Gastrocnemius medialis (tissue), 4 donors: Measurements from ENCODE around the gene KRT23. TPM values are rescaled to one million over a fixed set of nuclear protein-coding genes. Genes with fewer than 3 reads are reported as not detected.

Experiments
- ATAC-seq, 2 donors: fragments of 150-250 bp; one replicate each; pipeline ENCODE4 v1.9.1; 2016
- DNase-seq, 2 donors: peaks; one replicate each; pipeline ENCODE4 v3.0.0-alpha.2; 2019
- H3K27ac ChIP-seq, 4 donors: fragments of 200-600 bp; sonication (generic); 1 replicate in 1 of 4; 2 replicates in 3 of 4; pipeline ENCODE4 v1.5.1; 2016 to 2018; ENCODE audit warnings: mild to moderate bottlenecking in 2 of 4, moderate library complexity in 1 of 4
- H3K27me3 ChIP-seq, 3 donors: fragments of 200-600 bp; sonication (generic) in 2 of 3; 1 replicate in 1 of 3; 2 replicates in 2 of 3; pipeline versions ENCODE4 v1.5.1 to v1.6.0; 2016 to 2019; ENCODE audit warnings: mild to moderate bottlenecking in 1 of 3, moderate library complexity in 1 of 3
- H3K36me3 ChIP-seq, 2 donors: fragments of 200-600 bp; sonication (generic) in 1 of 2; one replicate each; pipeline ENCODE4 v1.5.1; 2017 to 2018
- H3K4me1 ChIP-seq, 2 donors: fragments of 200-600 bp; sonication (generic) in 1 of 2; one replicate each; pipeline ENCODE4 v1.5.1; 2016 to 2017; ENCODE audit warnings: mild to moderate bottlenecking in 2 of 2
- H3K4me3 ChIP-seq, 4 donors: fragments of 200-600 bp; sonication (generic) in 3 of 4; 1 replicate in 1 of 4; 2 replicates in 3 of 4; pipeline ENCODE4 v1.5.1; 2016 to 2019; ENCODE audit warnings: mild to moderate bottlenecking in 2 of 4
- H3K9me3 ChIP-seq, 3 donors: fragments of 200-600 bp; sonication (generic) in 2 of 3; 1 replicate in 1 of 3; 2 replicates in 2 of 3; pipeline ENCODE4 v1.5.1; 2016 to 2019
- POLR2A ChIP-seq, 2 donors: fragments of 450-650 bp; IDR thresholded peaks; one replicate each; pipeline ENCODE4 v1.6.1; 2017; ENCODE audit warnings: antibody characterized with exemption in 2 of 2, mild to moderate bottlenecking in 2 of 2, moderate library complexity in 2 of 2
- in situ Hi-C, 4 donors: fragments of 200-750 bp; cut with MboI; loops; one replicate each; pipeline versions ENCODE4 v1.15.0 to v1.8.0; 2017; ENCODE audit warnings: low sequenced_read_pairs in 4 of 4
- intact Hi-C: fragments of 100-400 bp; cut with DNase I; formaldehyde crosslinking; loops from one replicate; pipeline ENCODE4 v1.15.1; 2023; ENCODE audit warnings: low total_unique reads
- total RNA-seq, 4 donors: library from RNA; depleted of rRNA; stranded (reverse); fragments of >200 nt; gene quantifications; one replicate each; pipeline versions ENCODE4 v1.1.0 to v1.2.3, GENCODE V29; 2016
- TF ChIP-seq, protein P1 (sequence below), 5 experiments: fragments of 450-650 bp in 3 of 5; fragments of 200-600 bp in 2 of 5; sonication (generic) in 2 of 5; IDR thresholded peaks in 4 of 5; conservative IDR thresholded peaks in 1 of 5; 1 replicate in 4 of 5; 2 replicates in 1 of 5; pipeline ENCODE4 v1.5.1; 2016 to 2019; ENCODE audit warnings: antibody characterized with exemption in 5 of 5, mild to moderate bottlenecking in 3 of 5, moderate library complexity in 3 of 5

The KRT23 gene
- total RNA-seq, 4 donors from 2014 or later = 0.42 TPM; not detected in 3

DNA sequence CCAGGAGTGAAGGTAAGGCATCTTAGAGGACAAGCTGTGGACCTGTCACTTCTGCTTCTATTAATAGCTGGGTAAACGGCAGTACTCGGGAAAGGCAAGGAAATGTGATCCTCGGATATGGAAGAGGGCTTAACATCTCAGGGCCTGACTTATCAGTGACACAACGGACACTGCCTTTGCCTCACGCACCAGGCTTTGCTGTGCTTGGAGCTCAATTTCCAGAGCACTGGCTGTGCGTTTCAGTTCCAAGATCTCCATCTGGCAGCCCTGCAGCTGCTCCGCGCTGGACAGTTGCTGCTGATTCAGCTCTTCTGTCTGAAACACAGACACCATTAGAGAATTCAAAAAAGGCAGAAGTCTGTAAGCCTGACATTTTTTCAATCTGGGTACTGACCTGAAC lies 43.1 kb upstream of the KRT23 start:
- ATAC-seq (peak; percentile 73 to 95), DNase-seq (peak; percentile 19 to 25)
- TF ChIP-seq, protein P1, sequence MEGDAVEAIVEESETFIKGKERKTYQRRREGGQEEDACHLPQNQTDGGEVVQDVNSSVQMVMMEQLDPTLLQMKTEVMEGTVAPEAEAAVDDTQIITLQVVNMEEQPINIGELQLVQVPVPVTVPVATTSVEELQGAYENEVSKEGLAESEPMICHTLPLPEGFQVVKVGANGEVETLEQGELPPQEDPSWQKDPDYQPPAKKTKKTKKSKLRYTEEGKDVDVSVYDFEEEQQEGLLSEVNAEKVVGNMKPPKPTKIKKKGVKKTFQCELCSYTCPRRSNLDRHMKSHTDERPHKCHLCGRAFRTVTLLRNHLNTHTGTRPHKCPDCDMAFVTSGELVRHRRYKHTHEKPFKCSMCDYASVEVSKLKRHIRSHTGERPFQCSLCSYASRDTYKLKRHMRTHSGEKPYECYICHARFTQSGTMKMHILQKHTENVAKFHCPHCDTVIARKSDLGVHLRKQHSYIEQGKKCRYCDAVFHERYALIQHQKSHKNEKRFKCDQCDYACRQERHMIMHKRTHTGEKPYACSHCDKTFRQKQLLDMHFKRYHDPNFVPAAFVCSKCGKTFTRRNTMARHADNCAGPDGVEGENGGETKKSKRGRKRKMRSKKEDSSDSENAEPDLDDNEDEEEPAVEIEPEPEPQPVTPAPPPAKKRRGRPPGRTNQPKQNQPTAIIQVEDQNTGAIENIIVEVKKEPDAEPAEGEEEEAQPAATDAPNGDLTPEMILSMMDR (IDR thresholded peaks at IDR 0.05 in 4 of 5, conservative IDR thresholded peaks at IDR 0.05 in 1 of 5) = no peak
- TF ChIP-seq POLR2A (IDR thresholded peaks at IDR 0.05) = no peak
- intact Hi-C loops = loop anchor here (2.0 kb wide), 2 partner anchors 28 to 70 kb away; no protein-coding TSS in a partner anchor
- Histone ChIP-seq H3K9me3 (no peaks in the 10 kb centered on the region), H3K27ac (peak overlapping the region in 1 of 4 donors; percentile 58), H3K36me3 (no peaks in the 10 kb centered on the region), H3K27me3 (no peaks in the 10 kb centered on the region), H3K4me1 (peaks cover 0 to 5% of the 10 kb centered on the region in 2 donors), H3K4me3 (no peak overlapping the region)
- in situ Hi-C loops = no loop called here

DNA sequence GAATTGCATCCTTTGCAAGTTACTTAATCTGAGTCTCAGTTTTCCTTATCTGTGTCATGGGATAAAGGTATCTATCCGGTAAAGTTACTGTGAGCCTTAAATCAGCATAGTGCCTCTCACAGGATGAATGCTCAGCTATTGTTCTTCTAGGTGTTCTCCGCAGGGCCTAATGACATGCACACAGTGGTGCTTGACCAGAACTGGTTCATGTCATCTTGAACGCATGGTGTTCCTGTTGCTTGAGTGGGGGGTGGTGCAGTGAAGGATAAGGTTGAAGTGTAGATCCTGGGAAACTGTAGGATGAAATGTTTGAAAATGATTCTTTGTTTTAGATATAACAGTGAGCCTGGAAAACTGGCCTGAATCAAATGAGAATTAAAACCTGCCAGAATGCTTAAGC lies 42.7 kb upstream of the KRT23 start:
- ATAC-seq (no peak), DNase-seq (no peak)
- H3K27ac ChIP-seq = no peak overlapping the region
- H3K4me1 ChIP-seq = peaks cover 0 to 5% of the 10 kb centered on the region in 2 donors
- no peaks in the 10 kb centered on the region for H3K36me3 ChIP-seq
- intact Hi-C loops (loop anchor here (2.0 kb wide), 2 partner anchors 27 to 69 kb away; no protein-coding TSS in a partner anchor), in situ Hi-C loops (no loop called here)
- no peaks in the 10 kb centered on the region for H3K27me3 ChIP-seq
- H3K9me3 ChIP-seq = no peaks in the 10 kb centered on the region
- no peak overlapping the region for H3K4me3 ChIP-seq
- no peak for TF ChIP-seq POLR2A (IDR thresholded peaks at IDR 0.05)
- TF ChIP-seq, protein P1 (IDR thresholded peaks at IDR 0.05 in 4 of 5, conservative IDR thresholded peaks at IDR 0.05 in 1 of 5) = no peak

DNA sequence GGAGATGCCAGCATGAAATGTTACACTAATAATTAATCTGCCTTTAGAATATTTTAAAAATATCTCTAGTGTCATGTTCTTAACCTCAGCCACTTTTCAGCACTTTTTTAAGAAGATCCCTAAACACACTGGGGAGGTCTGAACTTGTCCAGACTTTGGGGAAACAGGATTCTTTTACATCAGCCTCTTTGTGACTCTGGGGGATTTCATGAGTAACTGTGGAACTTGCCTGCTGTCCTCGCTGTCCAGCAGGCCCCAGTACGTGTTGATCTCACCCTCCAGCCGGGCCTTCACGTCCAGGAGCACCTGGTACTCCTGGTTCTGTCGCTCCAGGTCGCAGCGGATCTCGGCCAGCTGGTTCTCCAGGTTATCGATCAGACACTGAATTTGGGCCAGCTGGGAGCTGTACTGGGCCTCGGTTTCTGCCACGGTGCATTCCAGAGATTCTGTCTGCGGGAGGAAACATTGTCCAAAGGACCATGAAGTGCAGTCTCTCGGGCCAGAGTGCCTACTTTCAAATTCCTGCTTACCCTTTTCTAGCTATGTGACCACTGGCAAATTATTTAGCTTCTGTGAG lies 41.2 kb upstream of the KRT23 start:
- no peak for TF ChIP-seq POLR2A (IDR thresholded peaks at IDR 0.05)
- TF ChIP-seq, protein P1 (IDR thresholded peaks at IDR 0.05 in 4 of 5, conservative IDR thresholded peaks at IDR 0.05 in 1 of 5) = no peak
- Histone ChIP-seq H3K36me3 (no peaks in the 10 kb centered on the region), H3K4me1 (peaks cover 0 to 5% of the 10 kb centered on the region in 2 donors), H3K27ac (no peak overlapping the region), H3K9me3 (no peaks in the 10 kb centered on the region), H3K4me3 (no peak overlapping the region), H3K27me3 (no peaks in the 10 kb centered on the region)
- DNase-seq (no peak), ATAC-seq (no peak)
- in situ Hi-C loops (no loop called here), intact Hi-C loops (no loop called here)

DNA sequence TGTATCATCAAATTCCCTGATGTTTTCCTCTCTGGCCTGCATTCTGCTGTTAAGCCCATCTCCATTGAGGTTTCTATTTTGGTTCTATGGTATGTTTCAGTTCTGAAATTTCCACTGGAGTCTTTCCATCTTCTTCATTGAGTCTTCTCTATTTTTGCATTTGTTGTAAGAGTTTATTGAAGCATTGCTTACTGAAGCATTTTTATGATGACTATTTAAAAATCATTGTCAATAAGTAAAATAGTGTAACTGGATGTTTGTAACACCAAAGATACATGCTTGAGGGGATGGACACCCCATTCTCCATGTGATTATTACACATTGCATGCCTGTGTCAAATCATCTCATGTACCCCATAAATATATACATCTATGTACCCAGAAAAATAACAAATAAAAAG lies 38.1 kb upstream of the KRT23 start:
- H3K27ac ChIP-seq = no peak overlapping the region
- in situ Hi-C loops = no loop called here
- no peak overlapping the region for H3K4me3 ChIP-seq
- no peak for ATAC-seq
- no peaks in the 10 kb centered on the region for H3K27me3 ChIP-seq
- intact Hi-C loops = no loop called here
- no peaks in the 10 kb centered on the region for H3K4me1 ChIP-seq
- TF ChIP-seq POLR2A (IDR thresholded peaks at IDR 0.05) = no peak
- TF ChIP-seq, protein P1 (IDR thresholded peaks at IDR 0.05 in 4 of 5, conservative IDR thresholded peaks at IDR 0.05 in 1 of 5) = no peak
- no peak for DNase-seq
- H3K36me3 ChIP-seq = no peaks in the 10 kb centered on the region
- H3K9me3 ChIP-seq = no peaks in the 10 kb centered on the region
